IMR-90 (cell line): ENCODE data around the gene HYDIN. TPM values are rescaled to one million over a fixed set of nuclear protein-coding genes. Genes with fewer than 3 reads are reported as not detected.
A peak's percentile ranks its signal among the peaks of the same experiment; 100 is the strongest.

ENCODE experiments used
- ATAC-seq: fragments of 200-7000 bp; cut with Tn5 transposase; 2 replicates; pipeline ENCODE4 v1.9.1; 2020; ENCODE audit warnings: low read depth, mild to moderate bottlenecking, moderate library complexity
- BruUV-seq: library from RNA; stranded (reverse); fragments of 400-500 nt; replicated peaks from 2 replicates; lab custom pipeline; 2021; lab: Mats Ljungman, UMichigan
- CTCF ChIA-PET: fragments of 300-600 bp; formaldehyde crosslinking; extraction: SDS; loops from one replicate; lab custom pipeline; 2021; ENCODE audit warnings: antibody characterized with exemption; lab: Yijun Ruan, JAX
- POLR2A ChIA-PET: fragments of 300-600 bp; sonication (Branson Sonifier 250); formaldehyde crosslinking; loops from one replicate; lab custom pipeline; 2022; ENCODE audit warnings: antibody characterized with exemption; ENCODE audit not compliant: unreplicated experiment; lab: Charles Lee
- DNase-seq: peaks from one replicate; pipeline ENCODE4 v3.0.0; 2013
- H2AFZ ChIP-seq: replicated peaks from 2 replicates; pipeline ENCODE3; 2013; ENCODE audit warnings: low read length, mild to moderate bottlenecking; ENCODE audit not compliant: poor library complexity
- H2AK5ac ChIP-seq: 2 replicates; pipeline ENCODE4 v1.6.1; 2013; ENCODE audit warnings: low read depth, low read length, inconsistent platforms
- H2AK9ac ChIP-seq: replicated peaks from 2 replicates; pipeline ENCODE3; 2013; ENCODE audit warnings: mild to moderate bottlenecking, low read depth, low read length, moderate library complexity; ENCODE audit not compliant: poor library complexity
- H2BK120ac ChIP-seq: 2 replicates; pipeline ENCODE4 v1.6.1; 2013; ENCODE audit warnings: low read depth, low read length, inconsistent platforms
- H2BK15ac ChIP-seq: 3 replicates; pipeline ENCODE4 v1.6.1; 2013; ENCODE audit warnings: low read depth, low read length, inconsistent platforms
- H2BK20ac ChIP-seq: 2 replicates; pipeline ENCODE4 v1.6.1; 2013; ENCODE audit warnings: low read depth, mild to moderate bottlenecking, inconsistent platforms, low read length, moderate library complexity
- H2BK5ac ChIP-seq: 2 replicates; pipeline ENCODE4 v1.6.1; 2013; ENCODE audit warnings: mild to moderate bottlenecking, low read depth, low read length, inconsistent platforms; ENCODE audit not compliant: poor library complexity, severe bottlenecking
- H3K14ac ChIP-seq: replicated peaks from 2 replicates; pipeline ENCODE4 v1.6.1; 2013; ENCODE audit warnings: low read depth, low read length, inconsistent platforms
- H3K18ac ChIP-seq: 2 replicates; pipeline ENCODE4 v1.6.1; 2013; ENCODE audit warnings: low read depth, low read length, control low read depth
- H3K23ac ChIP-seq: 2 replicates; pipeline ENCODE4 v1.6.1; 2013; ENCODE audit warnings: low read depth, low read length, inconsistent platforms
- H3K27ac ChIP-seq: 2 replicates; pipeline ENCODE4 v1.5.1; 2013; ENCODE audit warnings: mild to moderate bottlenecking, control low read depth, low read length; ENCODE audit not compliant: insufficient read depth
- H3K27me3 ChIP-seq: 2 replicates; pipeline ENCODE4 v1.6.1; 2013; ENCODE audit warnings: low read length; ENCODE audit not compliant: control insufficient read depth, insufficient read depth
- H3K36me3 ChIP-seq: 2 replicates; pipeline ENCODE4 v1.6.1; 2013; ENCODE audit warnings: low read length, mixed read lengths; ENCODE audit not compliant: control insufficient read depth, insufficient read depth
- H3K4ac ChIP-seq: 2 replicates; pipeline ENCODE4 v1.6.1; 2013; ENCODE audit warnings: low read depth, low read length, inconsistent platforms
- H3K4me1 ChIP-seq: 2 replicates; pipeline ENCODE4 v1.6.1; 2013; ENCODE audit warnings: low read length, mixed read lengths; ENCODE audit not compliant: control insufficient read depth, insufficient read depth
- H3K4me2 ChIP-seq: 2 replicates; pipeline ENCODE4 v1.6.1; 2013; ENCODE audit warnings: low read depth, mild to moderate bottlenecking, control low read depth, low read length, moderate library complexity
- H3K4me3 ChIP-seq: 2 replicates; pipeline ENCODE4 v1.5.1; 2013; ENCODE audit warnings: low read depth, mild to moderate bottlenecking, control low read depth, low read length, moderate library complexity; ENCODE audit not compliant: insufficient read depth
- H3K56ac ChIP-seq: 2 replicates; pipeline ENCODE4 v1.6.1; 2013; ENCODE audit warnings: low read length, inconsistent platforms; ENCODE audit not compliant: insufficient read depth; ENCODE audit errors: extremely low read depth
- H3K79me1 ChIP-seq, 2 experiments: 2 replicates each; pipeline ENCODE4 v1.6.1; 2013; ENCODE audit warnings: low read length in 2 of 2, inconsistent platforms in 1 of 2, low read depth in 1 of 2
- H3K9ac ChIP-seq: 2 replicates; pipeline ENCODE4 v1.6.1; 2013; ENCODE audit warnings: low read depth, low read length, control low read depth
- H3K9me1 ChIP-seq: 2 replicates; pipeline ENCODE4 v1.6.1; 2013; ENCODE audit warnings: low read length, inconsistent platforms; ENCODE audit not compliant: insufficient read depth
- H3K9me3 ChIP-seq: 2 replicates; pipeline ENCODE4 v1.6.1; 2013; ENCODE audit warnings: low read length; ENCODE audit not compliant: control insufficient read depth, insufficient read depth
- H4K20me1 ChIP-seq: 2 replicates; pipeline ENCODE4 v1.6.1; 2013; ENCODE audit warnings: low read length, inconsistent platforms; ENCODE audit not compliant: insufficient read depth
- H4K5ac ChIP-seq: 2 replicates; pipeline ENCODE4 v1.6.1; 2013; ENCODE audit warnings: mild to moderate bottlenecking, low read depth, low read length, control low read depth
- H4K8ac ChIP-seq, 2 experiments: 2 replicates each; pipeline ENCODE4 v1.6.1; 2013; ENCODE audit warnings: low read depth in 2 of 2, low read length in 2 of 2, control low read depth in 1 of 2, inconsistent platforms in 1 of 2
- H4K91ac ChIP-seq: 2 replicates; pipeline ENCODE4 v1.6.1; 2013; ENCODE audit warnings: low read depth, low read length, inconsistent platforms; ENCODE audit not compliant: insufficient read depth
- BHLHE40 ChIP-seq: fragments of 150-350 bp; IDR thresholded peaks from 2 replicates; pipeline ENCODE4 v1.6.1; 2016; ENCODE audit warnings: mild to moderate bottlenecking, low read depth, low read length
- CEBPB ChIP-seq: IDR thresholded peaks from 2 replicates; pipeline ENCODE4 v1.6.1; 2012; ENCODE audit warnings: low read depth, low read length, improper control_type of control experiment
- CHD1 ChIP-seq: IDR thresholded peaks from 2 replicates; pipeline ENCODE4 v1.6.1; 2012; ENCODE audit warnings: low read depth, low read length, improper control_type of control experiment
- CTCF ChIP-seq: conservative IDR thresholded peaks from 2 replicates; pipeline ENCODE4 v1.5.1; 2012; ENCODE audit warnings: mild to moderate bottlenecking, low read depth, low read length, improper control_type of control experiment
- ELK1 ChIP-seq: fragments of 150-350 bp; IDR thresholded peaks from 2 replicates; pipeline ENCODE4 v1.6.1; 2016; ENCODE audit warnings: low read depth, mild to moderate bottlenecking, low read length, moderate library complexity, borderline replicate concordance
- FOS ChIP-seq: fragments of 150-350 bp; IDR thresholded peaks from 2 replicates; pipeline ENCODE4 v1.6.1; 2016; ENCODE audit warnings: low read depth, low read length
- MAFK ChIP-seq: IDR thresholded peaks from 2 replicates; pipeline ENCODE4 v1.6.1; 2012; ENCODE audit warnings: low read depth, low read length, improper control_type of control experiment
- MAZ ChIP-seq: IDR thresholded peaks from 2 replicates; pipeline ENCODE4 v1.6.1; 2012; ENCODE audit warnings: low read depth, mild to moderate bottlenecking, low read length, improper control_type of control experiment, moderate library complexity, borderline replicate concordance
- MXI1 ChIP-seq: IDR thresholded peaks from 2 replicates; pipeline ENCODE4 v1.6.1; 2012; ENCODE audit warnings: low read depth, mild to moderate bottlenecking, low read length, moderate library complexity, borderline replicate concordance
- NFE2L2 ChIP-seq: fragments of 150-350 bp; IDR thresholded peaks from 2 replicates; pipeline ENCODE4 v1.6.1; 2016; ENCODE audit warnings: low read depth, mild to moderate bottlenecking, low read length
- POLR2A ChIP-seq: IDR thresholded peaks from 2 replicates; pipeline ENCODE4 v1.6.1; 2012; ENCODE audit warnings: mild to moderate bottlenecking, low read depth, low read length
- RAD21 ChIP-seq: IDR thresholded peaks from 2 replicates; pipeline ENCODE4 v1.6.1; 2012; ENCODE audit warnings: low read length, improper control_type of control experiment
- RCOR1 ChIP-seq: IDR thresholded peaks from 2 replicates; pipeline ENCODE4 v1.6.1; 2012; ENCODE audit warnings: mild to moderate bottlenecking, low read length, improper control_type of control experiment; ENCODE audit not compliant: insufficient replicate concordance
- RFX5 ChIP-seq: IDR thresholded peaks from 2 replicates; pipeline ENCODE4 v1.8.0; 2012; ENCODE audit warnings: low read depth, mild to moderate bottlenecking, low read length, moderate library complexity
- SMC3 ChIP-seq: fragments of 150-350 bp; IDR thresholded peaks from 2 replicates; pipeline ENCODE4 v1.6.1; 2016; ENCODE audit warnings: low read depth, mild to moderate bottlenecking, antibody characterized with exemption, low read length, moderate library complexity
- USF2 ChIP-seq: fragments of 150-350 bp; IDR thresholded peaks from 2 replicates; pipeline ENCODE4 v1.6.1; 2017; ENCODE audit warnings: mild to moderate bottlenecking, antibody characterized with exemption, low read length, low read depth
- WGBS, 2 experiments: methylation state at CpG; one replicate each; pipeline versions ENCODE4 v1.1.5 to v1.1.7; 2013; ENCODE audit warnings: missing lambda C conversion rate in 2 of 2; ENCODE audit not compliant: insufficient read length in 1 of 2; ENCODE audit errors: extremely low coverage in 2 of 2; 5-methylcytosine and 5-hydroxymethylcytosine counted together
- dilution Hi-C: fragments of 300-500 bp; cut with HindIII; formaldehyde crosslinking; loops from one replicate; pipeline ENCODE4 v1.14.3; 2018; ENCODE audit warnings: low sequenced_read_pairs; ENCODE audit not compliant: unreplicated experiment
- in situ Hi-C: fragments of 300-500 bp; cut with MboI; formaldehyde crosslinking; loops from 3 replicates; pipeline ENCODE4 v1.14.3; 2019; ENCODE audit warnings: low sequenced_read_pairs, inconsistent platforms, mixed read lengths
- intact Hi-C: fragments of 100-400 bp; cut with micrococcal nuclease; formaldehyde crosslinking; loops from 2 replicates; pipeline ENCODE4 v1.10.0; 2022
- polyA plus RNA-seq, 3 experiments: library from polyadenylated mRNA; depleted of rRNA; stranded (reverse); fragments of >200 nt; gene quantifications; 2 replicates each; pipeline ENCODE4 v1.2.3, GENCODE V29; 2012; ENCODE audit warnings: low replicate concordance in 1 of 3
- total RNA-seq: library from RNA; depleted of rRNA; stranded (reverse); fragments of >200 nt; gene quantifications from 2 replicates; pipeline ENCODE4 v1.2.3, GENCODE V29; 2012

HYDIN gene
- total and polyA plus RNA-seq, 2 of the 4 experiments (the other 2 are of a cell fraction): 0.18 to 0.27 TPM

- H3K4me3 ChIP-seq: no peak overlapping the region
- no peak overlapping the region for H4K5ac ChIP-seq
- ATAC-seq: no peak
- H4K91ac ChIP-seq: no peak overlapping the region
- peaks cover 31% of the 10 kb centered on the region for H3K36me3 ChIP-seq
- dilution Hi-C loops (loop anchor here (10.0 kb wide), 1 partner anchor 92 kb away; no protein-coding TSS in a partner anchor), intact Hi-C loops (no loop called here), in situ Hi-C loops (loop anchor here (5.0 kb wide), 1 partner anchor 84 kb away; no protein-coding TSS in a partner anchor)
- H3K9me3 ChIP-seq: no peaks in the 10 kb centered on the region
- no peak overlapping the region for H3K23ac ChIP-seq
- no peak overlapping the region; the same call in 1 of the 2 replicates for H2BK20ac ChIP-seq
- no peak overlapping the region for H2BK5ac ChIP-seq
- no peak overlapping the region for H3K9ac ChIP-seq
- H3K4me1 ChIP-seq: peaks cover 9% of the 10 kb centered on the region
- peak overlapping the region; percentile 9 for H2AK9ac ChIP-seq
- H2AFZ ChIP-seq: no peak overlapping the region
- H3K27ac ChIP-seq: no peak overlapping the region
- no peaks in the 10 kb centered on the region; the same call in 1 of the 2 replicates for H4K20me1 ChIP-seq
- H3K4ac ChIP-seq: no peak overlapping the region
- no peak overlapping the region for H3K4me2 ChIP-seq
- no peak overlapping the region for H2AK5ac ChIP-seq
- no peak for DNase-seq
- BruUV-seq: no TSS peak
- H3K14ac ChIP-seq: no peak overlapping the region
- CTCF ChIA-PET: no interaction called here
- no peak overlapping the region for H3K18ac ChIP-seq
- POLR2A ChIA-PET: no interaction called here
- H2BK15ac ChIP-seq: no peak overlapping the region
- H3K79me1 ChIP-seq: peaks cover 0 to 21% of the 10 kb centered on the region in 2 experiments; a peak in 1 of 4 replicates
- peaks cover 9% of the 10 kb centered on the region for H3K9me1 ChIP-seq
- H3K56ac ChIP-seq: no peak overlapping the region
- no peak overlapping the region for H2BK120ac ChIP-seq
- H4K8ac ChIP-seq: no peak overlapping the region
- H3K27me3 ChIP-seq: no peaks in the 10 kb centered on the region
- TF ChIP-seq MAFK (no peak), RCOR1 (no peak), FOS (no peak), RFX5 (no peak), MAZ (no peak), CTCF (no peak), BHLHE40 (no peak), MXI1 (no peak), NFE2L2 (no peak), USF2 (no peak), CEBPB (no peak), ELK1 (no peak), RAD21 (no peak), CHD1 (no peak), SMC3 (no peak), POLR2A (no peak)
- WGBS, 2 experiments: 100% methylated on average over 1 of the region's 4 CpGs; no CpG with 5 or more reads in 1 of the 2 experiments
Observed at GRCh38 chr16:70766658-70767057, 463.9 kb downstream of the HYDIN start.
